Measurements from ENCODE around the gene DPYSL5. TPM values are rescaled to one million over a fixed set of nuclear protein-coding genes. Genes with fewer than 3 reads are reported as not detected.

The DPYSL5 gene
- total RNA-seq, 1 donor = not detected

DNA sequence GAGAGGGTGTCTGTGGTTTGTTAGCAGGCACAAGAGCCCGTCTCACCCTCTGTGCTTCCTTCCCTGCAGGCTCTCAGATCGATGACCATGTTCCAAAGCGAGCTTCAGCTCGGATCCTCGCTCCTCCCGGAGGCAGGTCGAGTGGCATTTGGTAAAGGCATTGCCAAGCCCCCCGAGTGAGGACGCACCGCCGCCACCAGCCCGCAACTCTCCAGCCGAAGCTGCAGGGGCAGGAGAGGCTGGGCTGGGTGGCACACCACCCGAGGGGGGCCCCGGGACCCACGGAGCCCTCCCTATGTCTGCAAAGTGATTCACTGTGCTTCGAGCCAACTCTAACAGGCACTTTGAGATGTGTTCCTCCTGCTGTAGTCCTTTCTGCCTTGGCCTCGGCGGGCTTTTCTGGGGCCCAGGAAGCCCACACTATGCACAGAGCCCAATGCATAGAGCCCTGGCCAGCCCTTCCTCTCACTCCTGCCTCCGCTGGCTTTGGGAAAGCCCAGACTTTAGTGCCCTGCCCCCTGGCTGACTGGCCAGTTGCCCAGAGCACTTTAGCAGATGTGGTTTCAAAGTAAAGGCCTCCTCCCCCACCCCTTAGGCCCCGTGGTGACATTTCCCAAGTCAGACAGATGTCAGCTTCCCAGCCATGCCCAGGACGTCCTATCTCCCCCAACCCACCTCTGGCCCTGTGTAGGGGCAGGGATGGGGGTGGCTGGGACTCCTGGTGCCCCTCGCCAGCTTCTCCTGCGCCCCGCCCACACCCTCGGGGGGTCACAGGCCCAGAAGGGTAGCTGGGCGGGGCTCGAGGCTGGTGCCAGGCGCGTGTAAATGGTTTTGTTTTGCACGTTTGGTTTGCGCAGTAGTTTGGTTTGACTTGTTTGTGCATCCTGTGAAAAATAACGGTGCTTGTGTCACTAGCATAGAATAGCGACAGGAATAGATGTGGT is 99.2 kb downstream of the DPYSL5 start:
- no peak overlapping the region for H3K4me3 ChIP-seq (ENCODE audit: low read depth, low read length)
- TF ChIP-seq, protein P1, sequence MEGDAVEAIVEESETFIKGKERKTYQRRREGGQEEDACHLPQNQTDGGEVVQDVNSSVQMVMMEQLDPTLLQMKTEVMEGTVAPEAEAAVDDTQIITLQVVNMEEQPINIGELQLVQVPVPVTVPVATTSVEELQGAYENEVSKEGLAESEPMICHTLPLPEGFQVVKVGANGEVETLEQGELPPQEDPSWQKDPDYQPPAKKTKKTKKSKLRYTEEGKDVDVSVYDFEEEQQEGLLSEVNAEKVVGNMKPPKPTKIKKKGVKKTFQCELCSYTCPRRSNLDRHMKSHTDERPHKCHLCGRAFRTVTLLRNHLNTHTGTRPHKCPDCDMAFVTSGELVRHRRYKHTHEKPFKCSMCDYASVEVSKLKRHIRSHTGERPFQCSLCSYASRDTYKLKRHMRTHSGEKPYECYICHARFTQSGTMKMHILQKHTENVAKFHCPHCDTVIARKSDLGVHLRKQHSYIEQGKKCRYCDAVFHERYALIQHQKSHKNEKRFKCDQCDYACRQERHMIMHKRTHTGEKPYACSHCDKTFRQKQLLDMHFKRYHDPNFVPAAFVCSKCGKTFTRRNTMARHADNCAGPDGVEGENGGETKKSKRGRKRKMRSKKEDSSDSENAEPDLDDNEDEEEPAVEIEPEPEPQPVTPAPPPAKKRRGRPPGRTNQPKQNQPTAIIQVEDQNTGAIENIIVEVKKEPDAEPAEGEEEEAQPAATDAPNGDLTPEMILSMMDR (IDR thresholded peaks at IDR 0.05; ENCODE audit: insufficient read depth, low read depth, low read length) = no peak
- peak; percentile 68 for DNase-seq (ENCODE audit: low read depth)

DNA sequence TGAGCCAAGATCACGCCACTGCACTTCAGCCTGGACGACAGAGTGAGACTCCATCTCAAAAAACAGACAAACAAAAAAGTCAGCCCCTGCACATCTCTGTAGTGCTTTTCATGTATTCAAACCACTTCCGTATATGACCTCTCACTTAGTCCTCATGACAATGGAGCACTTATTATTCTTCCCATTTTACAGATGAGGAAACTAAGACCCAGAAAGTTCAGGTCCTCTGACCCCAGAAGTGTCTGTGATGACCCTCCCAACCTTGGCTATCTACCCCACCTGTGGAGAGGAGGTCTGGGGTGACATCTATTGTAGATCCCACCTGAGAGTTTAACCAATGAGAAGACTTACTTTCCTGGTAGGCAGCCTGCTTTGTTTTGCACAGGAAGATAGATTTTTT is 100.9 kb downstream of the DPYSL5 start:
- H3K4me3 ChIP-seq (ENCODE audit: low read depth, low read length) = no peak overlapping the region
- no peak for DNase-seq (ENCODE audit: low read depth)
- TF ChIP-seq, protein P1 (IDR thresholded peaks at IDR 0.05; ENCODE audit: insufficient read depth, low read depth, low read length) = no peak

DNA sequence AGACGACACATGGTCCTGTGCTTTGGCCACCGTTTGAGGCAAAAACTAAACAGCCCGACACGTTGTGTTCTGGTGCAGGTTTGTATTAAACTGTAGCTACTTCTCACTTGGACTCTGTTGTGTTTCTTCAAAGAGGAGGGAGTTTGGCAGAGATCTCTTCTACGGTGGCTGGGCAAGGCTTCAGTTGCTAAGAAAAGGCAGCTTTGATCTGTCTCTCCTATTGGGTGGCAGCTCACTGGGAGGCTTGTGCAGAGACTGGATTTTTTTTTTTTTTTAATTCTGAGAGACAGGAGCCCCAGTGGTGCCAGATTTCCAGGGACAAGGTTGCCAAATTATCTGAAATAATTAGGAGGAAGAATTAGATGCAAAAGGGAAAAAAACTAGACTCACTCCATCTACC is 102.3 kb downstream of the DPYSL5 start:
- TF ChIP-seq, protein P1 (IDR thresholded peaks at IDR 0.05; ENCODE audit: insufficient read depth, low read depth, low read length) = no peak
- DNase-seq (ENCODE audit: low read depth) = no peak
- no peak overlapping the region for H3K4me3 ChIP-seq (ENCODE audit: low read depth, low read length)

DNA sequence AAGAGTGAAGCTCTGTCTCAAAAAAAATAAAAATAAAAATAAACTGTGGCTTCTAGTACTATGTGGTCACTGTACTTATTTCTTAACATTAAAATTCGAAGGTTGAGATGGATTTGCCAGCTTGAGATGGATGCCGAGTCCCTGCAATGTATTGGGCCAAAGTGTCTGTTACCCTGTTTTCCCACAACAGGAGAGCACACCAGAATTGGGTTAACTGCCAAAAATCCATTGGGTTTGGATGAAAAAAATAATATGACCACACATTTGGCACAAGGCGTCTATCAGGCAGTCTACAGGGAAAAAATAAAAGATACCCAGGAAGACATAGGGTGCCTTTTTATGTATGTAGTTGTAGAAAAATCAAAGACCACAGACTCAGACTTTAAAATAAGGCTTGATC is 103.3 kb downstream of the DPYSL5 start:
- no peak for DNase-seq (ENCODE audit: low read depth)
- TF ChIP-seq, protein P1 (IDR thresholded peaks at IDR 0.05; ENCODE audit: insufficient read depth, low read depth, low read length) = no peak
- H3K4me3 ChIP-seq (ENCODE audit: low read depth, low read length) = no peak overlapping the region

DNA sequence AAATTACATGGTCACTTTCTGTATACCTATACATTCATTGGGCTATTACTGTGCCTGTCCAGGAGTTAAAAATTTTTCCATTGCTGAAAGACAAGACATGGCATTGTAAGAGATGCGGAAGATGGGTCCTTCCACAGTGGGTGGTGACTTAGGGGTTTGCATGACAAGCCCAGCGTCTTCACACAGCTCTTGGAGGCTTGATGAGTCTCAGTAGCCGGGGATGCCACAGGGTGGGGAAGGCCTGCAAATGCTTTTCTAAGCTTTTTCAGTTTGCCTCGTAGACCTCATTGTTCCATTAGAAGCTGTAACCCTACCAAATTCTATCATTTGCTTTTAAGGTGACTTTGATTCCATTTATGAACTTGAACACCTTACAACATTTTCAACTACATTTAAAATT is 104.4 kb downstream of the DPYSL5 start:
- DNase-seq (ENCODE audit: low read depth) = no peak
- TF ChIP-seq, protein P1 (IDR thresholded peaks at IDR 0.05; ENCODE audit: insufficient read depth, low read depth, low read length) = no peak
- H3K4me3 ChIP-seq (ENCODE audit: low read depth, low read length) = no peak overlapping the region

DNA sequence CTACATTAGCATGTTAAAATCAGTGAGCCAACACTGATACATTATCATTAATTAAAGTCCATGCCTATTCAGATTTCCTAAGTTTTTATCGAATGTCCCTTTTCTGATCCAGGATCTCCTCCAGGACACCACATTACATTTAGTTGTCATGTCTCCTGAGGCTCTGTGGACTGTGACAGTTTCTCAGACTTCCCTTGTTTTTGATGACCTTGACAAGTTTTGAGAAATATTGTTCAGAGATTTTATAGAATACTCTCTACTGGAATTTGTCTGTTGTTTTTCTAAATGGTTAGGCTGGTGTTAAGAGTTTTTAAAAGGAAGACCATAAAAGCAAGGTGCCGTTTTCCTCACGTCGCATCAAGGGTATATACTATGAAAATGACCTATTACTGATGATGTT is 106.2 kb downstream of the DPYSL5 start:
- no peak for DNase-seq (ENCODE audit: low read depth)
- H3K4me3 ChIP-seq (ENCODE audit: low read depth, low read length) = no peak overlapping the region
- TF ChIP-seq, protein P1 (IDR thresholded peaks at IDR 0.05; ENCODE audit: insufficient read depth, low read depth, low read length) = no peak

Measured in fibroblast of villous mesenchyme (primary cell).